Pons (tissue), 1 donor: ENCODE results near the gene AKT1.
"Not testable (repeated sequence)": the region's sequence is repeated elsewhere in the genome, so short reads cannot be mapped to it uniquely, and the experiment has no call there.

Source experiments
- DNase-seq: peaks from one replicate; pipeline ENCODE4 v3.0.0-alpha.2; 2016; ENCODE audit warnings: low spot score

The AKT1 gene

GRCh38 chr14:104818714-104819161 is 23.2 kb upstream of the AKT1 start:
- DNase-seq, result no peak

- DNase-seq, result no peak
Observed at GRCh38 chr14:104817930-104818713, 22.6 kb upstream of the AKT1 start.

GRCh38 chr14:104816616-104816884 is 21.0 kb upstream of the AKT1 start:
- no peak for DNase-seq

- not testable (repeated sequence) for DNase-seq
Observed at GRCh38 chr14:104814701-104815100, 19.2 kb upstream of the AKT1 start.

- no peak for DNase-seq
Observed at GRCh38 chr14:104813286-104813685, 17.7 kb upstream of the AKT1 start.

GRCh38 chr14:104810316-104810715 is 14.8 kb upstream of the AKT1 start:
- no peak for DNase-seq

- no peak for DNase-seq
Observed at GRCh38 chr14:104808456-104808855, 12.9 kb upstream of the AKT1 start.

GRCh38 chr14:104806625-104807465 is 11.3 kb upstream of the AKT1 start:
- no peak for DNase-seq

- DNase-seq, result no peak
Observed at GRCh38 chr14:104805941-104806624, 10.5 kb upstream of the AKT1 start.

GRCh38 chr14:104805326-104805678 is 9.8 kb upstream of the AKT1 start:
- no peak for DNase-seq

- DNase-seq, result no peak
Observed at GRCh38 chr14:104804481-104805325, 9.2 kb upstream of the AKT1 start.

- DNase-seq, result no peak
Observed at GRCh38 chr14:104803912-104804410, 8.4 kb upstream of the AKT1 start.

GRCh38 chr14:104803280-104803911 is 7.8 kb upstream of the AKT1 start:
- DNase-seq, result no peak

- DNase-seq, result no peak
Observed at GRCh38 chr14:104802394-104803184, 7.0 kb upstream of the AKT1 start.

GRCh38 chr14:104801520-104802393 is 6.2 kb upstream of the AKT1 start:
- no peak for DNase-seq

- DNase-seq, result no peak
Observed at GRCh38 chr14:104800771-104801519, 5.4 kb upstream of the AKT1 start, which contains the start of gene ZBTB42. ZBTB42 (plus strand) TSS chr14:104801101; CDS start chr14:104801198, 97 bp downstream.

- DNase-seq, result no peak
Observed at GRCh38 chr14:104800015-104800770, 4.6 kb upstream of the AKT1 start.
